HFFc6 (cell line): ENCODE measurements around the gene SCYGR8. TPM values are rescaled to one million over a fixed set of nuclear protein-coding genes. Genes with fewer than 3 reads are reported as not detected.

ENCODE experiments used
- DNase-seq: peaks from one replicate; pipeline ENCODE4 v3.0.0-alpha.2; 2018
- H3K27ac Mint-ChIP-seq: 2 replicates; pipeline ENCODE4 v1.8.0; 2020; ENCODE audit warnings: mild to moderate bottlenecking, mixed read lengths
- H3K27me3 Mint-ChIP-seq: 2 replicates; pipeline ENCODE4 v1.8.0; 2021; ENCODE audit warnings: mild to moderate bottlenecking, moderate library complexity, mixed read lengths; ENCODE audit not compliant: insufficient read depth
- H3K36me3 Mint-ChIP-seq: 2 replicates; pipeline ENCODE4 v1.8.0; 2021; ENCODE audit warnings: low read depth, mixed read lengths
- H3K4me1 Mint-ChIP-seq: 2 replicates; pipeline ENCODE4 v1.8.0; 2020; ENCODE audit warnings: low read depth, mixed read lengths
- H3K4me3 Mint-ChIP-seq: 2 replicates; pipeline ENCODE4 v1.8.0; 2020; ENCODE audit warnings: mild to moderate bottlenecking, moderate library complexity, mixed read lengths
- H3K9me3 Mint-ChIP-seq: 2 replicates; pipeline ENCODE4 v1.8.0; 2020; ENCODE audit warnings: mild to moderate bottlenecking, mixed read lengths
- CTCF ChIP-seq: fragments of 200-600 bp; sonication (generic); IDR thresholded peaks from 2 replicates; pipeline ENCODE4 v1.5.0; 2021; ENCODE audit warnings: antibody characterized with exemption, mild to moderate bottlenecking
- total RNA-seq, 6 experiments: library from RNA; stranded (reverse); fragmentation: NEBNext Ultra II Directional; extraction: Animal tissue kit (Norgen Biotek cat#: 25700); gene quantifications; 2 replicates in 1 of 6; 3 replicates in 5 of 6; pipeline ENCODE4 v1.2.3, GENCODE V29; 2021

SCYGR8 gene
- total RNA-seq, 6 experiments from 2014 or later: not detected

DNA sequence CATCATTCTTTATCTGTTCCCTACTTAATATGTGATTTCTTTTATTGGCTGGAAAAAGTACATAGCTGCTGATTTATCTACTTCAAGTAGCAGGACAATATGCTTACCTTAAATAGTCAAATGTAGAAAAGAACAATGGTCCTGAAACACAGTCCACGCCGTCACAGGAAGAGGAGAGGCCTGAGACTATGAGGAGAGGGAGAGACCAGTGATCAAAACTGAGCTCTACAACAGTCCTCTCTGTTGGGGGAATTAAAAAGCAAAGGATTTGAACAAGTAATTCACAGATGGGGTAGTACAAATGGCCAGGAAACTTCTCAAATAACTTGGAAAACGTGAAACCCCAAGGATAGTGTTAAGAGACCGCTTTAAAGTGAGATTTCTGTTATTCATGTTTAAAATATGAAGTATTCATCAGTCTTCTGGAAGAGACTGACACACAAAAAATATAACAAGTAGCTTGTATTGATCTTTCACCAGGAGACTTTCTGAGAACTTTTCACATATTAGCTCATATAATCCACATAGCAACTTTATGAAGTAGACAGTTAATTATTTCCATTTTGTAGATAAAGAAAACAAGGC lies 20.2 kb downstream of the SCYGR8 start:
- peaks cover 5% of the 10 kb centered on the region for H3K27me3 Mint-ChIP-seq
- H3K9me3 Mint-ChIP-seq: no peaks in the 10 kb centered on the region
- no peaks in the 10 kb centered on the region for H3K36me3 Mint-ChIP-seq
- no peak for TF ChIP-seq CTCF
- no peak overlapping the region for H3K4me3 Mint-ChIP-seq
- H3K4me1 Mint-ChIP-seq: peaks cover 23% of the 10 kb centered on the region
- H3K27ac Mint-ChIP-seq: peak overlapping the region; percentile 9; the same call in 1 of the 2 replicates
- no peak for DNase-seq

DNA sequence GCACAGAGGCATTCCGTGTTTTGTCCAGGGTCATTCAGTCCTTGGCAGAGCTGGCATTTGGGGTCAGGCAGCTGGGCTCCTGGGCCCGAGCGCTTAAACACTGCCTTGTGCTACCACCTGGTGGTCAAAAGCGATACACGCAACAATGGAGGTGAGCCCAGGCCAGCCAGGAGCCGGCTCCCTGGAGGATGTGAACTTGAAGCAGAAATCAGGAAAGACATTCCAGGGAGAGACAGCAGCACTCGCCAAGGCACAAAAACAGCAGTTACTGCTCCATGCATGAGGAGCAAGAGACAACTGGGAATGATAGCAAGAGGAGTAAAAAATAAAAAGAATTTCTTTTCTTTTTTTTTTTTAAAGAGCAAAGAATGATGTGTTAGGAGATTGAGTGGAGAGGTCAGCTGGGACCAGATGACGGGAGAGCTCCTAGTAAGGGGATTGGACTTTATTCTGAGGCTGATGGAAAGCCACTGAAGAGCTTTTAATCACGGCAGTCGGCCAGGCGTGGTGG lies 20.7 kb downstream of the SCYGR8 start:
- DNase-seq: peak; percentile 60
- Mint-ChIP-seq H3K27me3 (peaks cover 5% of the 10 kb centered on the region), H3K36me3 (no peaks in the 10 kb centered on the region), H3K27ac (no peak overlapping the region), H3K4me1 (peaks cover 23% of the 10 kb centered on the region), H3K4me3 (no peak overlapping the region), H3K9me3 (no peaks in the 10 kb centered on the region)
- peak; percentile 95 for TF ChIP-seq CTCF

GRCh38 chr2:227767830-227768229 lies 22.1 kb downstream of the SCYGR8 start:
- no peak for DNase-seq
- TF ChIP-seq CTCF: no peak
- no peak overlapping the region for H3K4me3 Mint-ChIP-seq
- H3K27me3 Mint-ChIP-seq: peaks cover 3% of the 10 kb centered on the region
- H3K9me3 Mint-ChIP-seq: no peaks in the 10 kb centered on the region
- no peaks in the 10 kb centered on the region for H3K36me3 Mint-ChIP-seq
- H3K27ac Mint-ChIP-seq: no peak overlapping the region
- H3K4me1 Mint-ChIP-seq: peaks cover 11% of the 10 kb centered on the region

DNA sequence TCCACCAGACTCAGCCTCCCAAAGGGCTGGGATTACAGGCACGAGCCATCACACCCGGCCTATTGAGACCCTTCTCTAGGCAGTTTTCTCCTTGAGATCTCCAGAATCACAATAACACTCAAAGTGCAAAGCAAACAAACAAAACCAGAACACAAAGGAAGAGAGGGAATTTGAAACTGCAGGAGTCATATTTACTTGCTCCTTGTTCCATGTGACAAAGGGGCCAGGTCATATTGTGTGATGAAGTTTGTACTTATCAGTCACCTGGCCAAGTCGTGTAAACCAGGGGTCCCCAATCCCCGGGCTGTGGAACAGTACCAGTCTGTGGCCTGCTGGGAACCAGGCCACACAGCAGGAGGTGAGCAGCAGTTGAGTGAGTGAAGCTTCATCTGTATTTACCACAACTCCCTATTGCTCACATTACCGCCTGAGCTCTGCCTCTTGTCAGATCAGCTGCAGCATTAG lies 26.5 kb downstream of the SCYGR8 start:
- Mint-ChIP-seq H3K36me3 (no peaks in the 10 kb centered on the region), H3K27ac (no peak overlapping the region), H3K4me1 (no peaks in the 10 kb centered on the region), H3K27me3 (peaks cover 3% of the 10 kb centered on the region), H3K4me3 (no peak overlapping the region), H3K9me3 (no peaks in the 10 kb centered on the region)
- DNase-seq: no peak
- no peak for TF ChIP-seq CTCF

DNA sequence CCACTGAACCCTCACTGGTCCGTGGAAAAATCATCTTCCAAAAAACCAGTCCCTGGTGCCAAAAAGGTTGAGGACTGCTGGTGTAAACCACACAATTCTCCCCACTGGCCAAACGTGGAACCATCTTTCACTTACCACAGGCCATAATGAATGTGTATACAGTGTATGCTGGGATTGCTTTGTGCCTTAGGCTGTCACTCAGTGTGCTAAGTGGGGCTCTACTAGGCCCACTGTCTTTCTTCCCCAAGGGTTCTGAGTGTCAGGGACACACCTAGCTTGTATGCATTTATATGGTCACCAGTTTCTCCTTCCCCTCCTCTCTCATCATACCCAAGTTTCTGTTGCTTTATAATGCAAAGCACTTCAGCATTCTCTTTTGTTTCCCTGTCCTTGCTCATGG lies 27.2 kb downstream of the SCYGR8 start:
- Mint-ChIP-seq H3K27ac (no peak overlapping the region), H3K9me3 (no peaks in the 10 kb centered on the region), H3K36me3 (no peaks in the 10 kb centered on the region), H3K4me3 (no peak overlapping the region), H3K27me3 (peaks cover 4% of the 10 kb centered on the region; the same call in 1 of the 2 replicates), H3K4me1 (no peaks in the 10 kb centered on the region)
- TF ChIP-seq CTCF: no peak
- DNase-seq: no peak
